Fibroblast of upper back skin (primary cell): ENCODE data around the gene PRR36.
A peak's percentile ranks its signal among the peaks of the same experiment; 100 is the strongest.
"Not testable (repeated sequence)": the region's sequence is repeated elsewhere in the genome, so short reads cannot be mapped to it uniquely, and the experiment has no call there.

ENCODE experiments used
- DNase-seq: peaks from one replicate; pipeline ENCODE4 v3.0.0-alpha.2; 2013

The PRR36 gene

DNA sequence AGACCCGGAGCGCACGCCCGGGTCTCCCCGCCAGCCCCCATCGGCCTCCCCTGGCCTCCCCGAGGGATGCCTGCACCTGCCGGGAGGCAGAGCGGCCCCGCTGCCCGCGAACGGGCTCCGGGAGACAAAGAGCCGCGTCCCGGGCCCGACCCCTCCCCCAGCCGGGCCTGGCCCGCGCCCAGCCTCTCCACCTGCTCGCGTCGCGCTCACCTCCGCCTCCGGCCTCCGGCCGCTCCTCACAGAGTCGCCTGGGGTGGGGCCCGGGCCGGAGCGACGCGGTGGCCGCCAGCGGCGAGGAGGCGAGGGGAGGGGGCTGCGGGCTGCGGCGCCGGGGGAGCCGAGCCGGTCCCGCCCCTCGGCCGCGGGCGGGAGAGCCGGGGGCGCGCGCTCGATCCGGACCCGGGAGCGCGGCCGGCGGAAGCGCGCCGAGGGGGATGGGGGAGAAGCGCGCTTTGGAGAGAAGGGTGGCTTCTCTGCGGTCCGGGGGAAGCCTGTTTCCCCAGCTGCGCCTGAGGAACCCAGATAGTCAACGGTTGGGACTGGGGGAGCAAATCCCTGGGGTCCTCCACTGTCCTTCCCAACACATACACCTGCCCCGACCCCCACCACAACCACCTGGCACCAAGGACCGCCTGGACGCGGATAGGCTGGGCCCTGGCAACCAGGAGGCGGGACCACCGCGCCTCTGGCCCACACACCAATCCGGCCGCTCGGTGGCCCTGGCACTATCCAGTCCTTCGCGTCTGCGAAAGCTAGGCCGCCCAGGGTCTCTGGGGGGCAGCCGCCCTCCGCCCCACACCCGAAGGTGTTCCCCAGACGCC is at the start of gene PRR36:
Gene PRR36 (minus strand): TSS at position 315 of the 821 bp plus-strand sequence. CDS start 701 bp downstream, outside the sequence.
- no peak for DNase-seq

DNA sequence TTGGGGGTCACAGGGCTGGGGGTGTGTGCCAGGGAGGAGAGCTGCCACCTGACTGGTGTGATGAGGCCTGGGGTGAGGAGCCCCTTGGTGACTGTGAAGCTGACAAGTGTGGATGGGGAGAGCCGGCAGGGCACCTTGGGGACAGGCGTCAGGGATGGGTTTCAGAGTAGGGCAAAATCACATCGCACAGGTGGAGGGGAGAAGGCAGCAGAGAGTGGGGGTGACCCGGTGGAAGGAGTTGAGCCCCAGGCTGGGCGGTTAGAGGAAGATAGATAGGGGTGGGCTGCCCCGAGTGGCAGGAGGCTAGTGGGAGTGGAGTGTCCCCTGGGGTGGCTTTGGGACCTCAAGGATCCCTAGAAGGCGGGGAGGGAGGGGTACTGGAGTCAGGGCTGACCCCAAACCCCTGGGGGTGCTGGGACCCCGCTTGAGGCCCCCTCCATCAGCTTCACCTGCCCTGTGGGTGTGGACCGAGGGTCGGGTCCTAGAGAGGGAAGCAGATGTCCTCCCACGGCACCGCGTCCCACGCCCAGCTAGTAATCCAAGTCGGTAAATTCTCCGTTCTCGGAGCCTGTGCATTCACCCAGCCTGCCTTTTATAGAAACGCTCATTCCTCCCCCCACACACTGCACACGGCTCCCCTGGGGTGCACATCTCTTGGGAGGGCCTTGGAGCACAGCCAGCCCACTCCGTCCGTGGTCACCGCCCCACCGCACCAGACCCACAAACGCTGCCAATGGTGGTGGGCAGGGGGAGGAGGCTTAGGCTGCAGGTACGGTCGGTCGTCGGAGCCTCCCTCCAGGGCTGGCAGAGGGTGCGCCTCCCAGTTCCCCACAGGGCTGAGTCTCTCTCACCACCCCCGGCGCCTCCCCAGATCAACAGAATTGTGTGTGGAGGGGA is 49.4 kb upstream of the PRR36 start:
- no peak for DNase-seq

DNA sequence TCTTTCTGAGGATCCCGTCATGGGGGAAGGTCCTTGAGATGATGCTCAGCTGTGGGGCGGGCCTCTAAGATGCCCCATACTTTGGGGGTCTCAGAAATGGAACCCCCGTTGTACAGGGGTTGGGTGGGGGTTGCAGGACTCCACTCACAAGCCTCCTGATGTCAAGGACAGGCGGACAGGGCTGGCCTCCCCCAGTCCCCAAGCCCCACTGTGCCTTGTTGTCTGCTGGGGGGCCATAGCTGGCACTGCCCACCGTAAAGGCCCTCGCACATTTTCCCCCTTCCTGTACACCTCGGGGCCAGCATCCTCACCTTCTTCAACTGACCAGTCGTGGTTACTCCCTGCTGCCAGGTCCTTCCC is 48.6 kb upstream of the PRR36 start:
- no peak for DNase-seq

DNA sequence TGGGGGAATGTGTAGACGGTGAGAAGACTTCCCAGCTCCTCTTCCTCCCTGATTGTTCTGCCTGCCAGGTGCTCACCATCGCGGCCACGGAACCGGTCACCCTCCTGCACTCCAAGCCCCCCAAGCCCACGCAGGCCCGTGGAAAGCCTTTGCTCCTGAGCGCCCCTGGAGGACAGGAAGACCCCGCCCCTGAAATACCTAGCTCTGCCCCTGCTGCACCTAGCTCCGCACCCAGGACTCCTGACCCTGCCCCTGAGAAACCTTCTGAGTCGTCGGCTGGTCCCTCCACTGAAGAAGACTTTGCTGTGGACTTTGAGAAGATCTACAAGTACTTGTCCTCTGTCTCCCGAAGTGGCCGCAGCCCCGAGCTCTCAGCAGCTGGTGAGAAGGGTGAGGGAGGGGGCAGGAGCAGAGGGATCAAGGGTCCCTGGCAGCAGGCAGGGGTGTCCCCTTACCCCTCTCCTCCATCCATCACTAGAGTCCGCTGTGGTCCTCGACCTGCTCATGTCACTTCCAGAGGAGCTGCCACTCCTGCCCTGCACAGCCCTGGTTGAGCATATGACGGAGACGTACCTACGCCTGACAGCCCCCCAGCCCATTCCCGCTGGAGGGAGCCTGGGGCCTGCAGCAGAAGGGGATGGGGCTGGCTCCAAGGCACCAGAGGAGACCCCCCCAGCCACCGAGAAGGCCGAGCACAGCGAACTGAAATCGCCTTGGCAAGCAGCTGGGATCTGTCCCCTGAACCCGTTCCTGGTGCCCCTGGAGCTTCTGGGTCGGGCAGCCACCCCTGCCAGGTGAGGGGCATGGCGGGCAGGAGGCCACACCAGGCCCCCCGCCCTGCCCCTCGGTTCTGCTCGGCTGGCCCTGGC is 48.0 kb upstream of the PRR36 start:
- no peak for DNase-seq

- no peak for DNase-seq
These were observed 47.2 kb upstream of the PRR36 start for GRCh38 chr19:7921302-7921966.

GRCh38 chr19:7920519-7921301 is 46.5 kb upstream of the PRR36 start:
- DNase-seq, result peak; percentile 95

DNA sequence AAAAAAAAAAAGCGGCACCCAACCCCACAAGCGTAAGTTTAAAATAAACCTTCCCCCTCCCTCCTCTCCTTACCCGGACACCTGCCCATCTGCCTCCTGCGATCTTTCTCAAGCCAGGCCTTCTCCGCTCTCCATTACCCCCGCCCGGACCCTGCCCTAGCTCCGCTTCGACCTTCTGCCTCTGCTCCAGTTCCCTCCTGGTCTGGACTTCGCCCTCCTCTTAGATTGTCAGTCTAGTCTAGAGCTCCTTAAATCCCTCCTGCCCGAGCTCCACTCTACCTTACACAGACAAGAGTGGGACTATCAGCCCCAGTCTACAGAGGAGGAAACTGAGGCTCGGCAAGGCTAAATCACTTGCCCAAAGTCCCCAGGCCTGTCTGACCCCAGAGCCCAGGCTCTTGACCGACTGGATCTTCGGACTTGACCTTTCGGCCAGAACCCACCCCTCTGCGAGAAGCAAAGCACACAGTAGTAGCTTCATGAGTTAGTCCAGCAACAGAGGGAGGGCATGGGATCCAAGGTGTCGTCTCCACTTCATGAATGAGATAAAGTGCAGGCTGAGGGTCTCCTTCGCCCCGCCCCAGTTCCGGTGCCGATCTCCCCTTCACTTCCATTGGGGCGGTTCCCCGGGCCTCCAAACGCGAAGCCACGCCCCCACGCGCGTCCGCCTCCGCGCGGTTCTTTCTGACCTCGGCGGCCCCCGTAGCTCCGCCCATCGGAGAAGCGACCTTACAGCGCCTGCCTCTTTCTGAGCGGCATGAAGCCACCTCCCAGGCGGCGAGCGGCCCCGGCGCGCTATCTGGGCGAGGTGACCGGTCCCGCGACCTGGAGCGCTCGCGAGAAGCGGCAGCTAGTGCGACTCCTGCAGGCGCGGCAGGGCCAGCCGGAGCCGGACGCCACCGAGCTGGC is 45.7 kb upstream of the PRR36 start, which contains the start of gene SNAPC2:
Gene SNAPC2 (plus strand): TSS at position 729 of the 909 bp plus-strand sequence. CDS start 29 bp downstream, at position 758.
- peak; percentile 94 for DNase-seq

GRCh38 chr19:7918615-7919421 is 44.6 kb upstream of the PRR36 start:
- no peak for DNase-seq

DNA sequence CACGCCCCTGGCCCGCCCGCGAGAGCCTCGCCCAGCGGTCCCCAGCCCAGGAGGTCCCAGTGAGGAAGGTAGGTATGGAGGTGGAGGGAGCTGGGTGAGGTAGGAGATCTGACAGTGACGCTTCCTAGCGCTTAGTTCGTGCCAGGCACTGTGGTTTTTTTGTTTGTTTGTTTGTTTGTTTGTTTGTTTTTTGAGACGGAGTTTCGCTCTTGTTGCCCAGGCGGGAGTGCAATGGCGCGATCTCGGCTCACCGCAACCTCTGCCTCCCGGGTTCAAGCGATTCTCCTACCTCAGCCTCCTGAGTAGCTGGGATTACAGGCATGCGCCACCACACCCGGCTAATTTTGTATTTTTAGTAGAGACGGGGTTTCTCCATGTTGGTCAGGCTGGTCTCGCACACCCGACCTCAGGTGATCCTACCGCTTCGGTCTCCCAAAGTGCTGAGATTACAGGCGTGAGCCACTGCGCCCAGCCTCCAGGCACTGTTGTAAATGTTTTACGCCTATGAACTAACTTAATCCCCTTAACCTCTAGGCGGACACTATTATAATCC is 43.9 kb upstream of the PRR36 start:
- DNase-seq, result not testable (repeated sequence)

- DNase-seq, result peak; percentile 36
These were observed 43.3 kb upstream of the PRR36 start for GRCh38 chr19:7917267-7918061.

- DNase-seq, result no peak
These were observed 42.7 kb upstream of the PRR36 start for GRCh38 chr19:7916955-7917266.

GRCh38 chr19:7916103-7916954 is 42.1 kb upstream of the PRR36 start:
- no peak for DNase-seq

DNA sequence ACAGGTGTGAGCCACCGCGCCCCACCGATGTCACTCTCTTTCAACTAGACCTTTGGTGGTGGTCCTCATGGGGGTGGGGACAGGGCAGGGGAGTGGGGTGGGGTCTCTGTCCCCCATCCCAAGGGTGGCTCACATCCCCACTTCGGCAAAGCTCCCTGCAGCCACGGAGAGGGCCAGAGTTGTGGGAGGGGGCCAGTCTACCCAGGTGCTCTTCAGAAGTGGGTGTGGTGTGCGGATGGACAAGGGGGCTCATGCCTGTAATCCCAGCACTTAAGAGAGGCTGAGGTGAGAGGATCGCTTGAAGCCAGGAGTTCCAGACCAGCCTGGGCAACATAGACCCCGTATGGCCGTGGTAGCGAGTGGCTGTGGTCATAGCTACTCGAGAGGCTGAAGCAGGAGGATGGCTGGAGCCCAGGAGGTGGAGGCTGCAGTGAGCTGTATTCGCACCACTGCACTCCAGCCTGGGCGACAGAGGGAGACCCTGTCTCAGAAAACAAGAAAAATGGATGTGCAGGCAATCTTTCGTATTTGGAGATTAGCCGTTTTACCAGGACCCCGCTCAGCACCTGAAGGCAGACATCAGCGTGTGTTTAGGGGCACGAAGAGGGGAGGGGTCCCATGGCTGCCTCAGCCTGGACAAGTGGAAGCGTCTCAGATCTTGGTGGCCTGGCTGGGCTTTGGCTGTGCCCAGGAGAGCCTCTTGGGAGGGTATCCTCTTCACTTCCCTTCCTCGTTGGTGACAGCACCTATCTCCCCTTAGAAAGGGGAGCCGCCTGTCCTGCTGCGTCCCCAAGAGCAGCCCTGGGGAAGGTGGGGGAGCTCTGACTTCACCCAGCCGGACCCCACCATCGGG is 41.3 kb upstream of the PRR36 start:
- DNase-seq, result no peak

DNA sequence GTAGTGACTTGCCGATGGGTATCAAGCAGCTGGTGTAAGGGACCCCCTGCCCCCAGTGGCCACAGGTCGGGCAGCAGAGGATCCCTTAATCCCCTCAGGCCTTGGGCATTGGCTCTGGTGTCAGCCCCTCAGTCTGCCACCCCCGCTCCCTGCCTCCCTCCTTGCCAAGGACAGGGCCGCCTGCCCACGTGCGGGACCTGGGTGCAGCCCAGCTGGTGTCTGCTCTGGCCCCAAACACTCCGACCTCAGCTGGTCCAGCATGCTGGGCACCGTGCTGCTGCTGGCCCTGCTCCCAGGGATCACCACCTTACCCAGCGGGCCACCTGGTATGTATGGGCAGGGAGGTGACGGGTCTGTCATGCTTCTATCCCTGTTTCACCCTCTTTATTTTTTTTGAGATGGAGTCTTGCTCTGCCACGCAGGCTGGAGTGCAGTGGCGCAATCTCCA is 40.4 kb upstream of the PRR36 start, which contains the start of gene TGFBR3L:
Gene TGFBR3L (plus strand): TSS at position 233 of the 448 bp plus-strand sequence.
- no peak for DNase-seq

DNA sequence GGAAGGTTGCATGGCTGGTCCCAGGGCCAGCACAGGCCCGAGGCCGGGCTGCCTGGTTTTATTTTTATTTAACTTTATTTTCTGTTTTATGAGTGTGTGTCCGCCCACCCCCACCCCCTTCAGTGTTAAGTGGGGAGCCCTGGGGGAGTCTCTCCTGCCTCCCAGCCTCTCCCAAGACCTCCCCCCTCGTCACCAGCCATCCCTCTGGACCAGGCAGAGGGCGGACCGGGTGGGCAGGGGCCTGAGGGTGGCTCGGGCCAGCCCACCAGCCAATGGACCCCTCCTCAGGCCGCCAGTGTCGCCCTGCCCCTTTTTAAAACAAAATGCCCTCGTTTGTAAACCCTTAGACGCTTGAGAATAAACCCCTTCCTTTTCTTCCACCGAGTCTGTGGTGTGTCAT is 39.9 kb upstream of the PRR36 start:
- DNase-seq, result no peak

DNA sequence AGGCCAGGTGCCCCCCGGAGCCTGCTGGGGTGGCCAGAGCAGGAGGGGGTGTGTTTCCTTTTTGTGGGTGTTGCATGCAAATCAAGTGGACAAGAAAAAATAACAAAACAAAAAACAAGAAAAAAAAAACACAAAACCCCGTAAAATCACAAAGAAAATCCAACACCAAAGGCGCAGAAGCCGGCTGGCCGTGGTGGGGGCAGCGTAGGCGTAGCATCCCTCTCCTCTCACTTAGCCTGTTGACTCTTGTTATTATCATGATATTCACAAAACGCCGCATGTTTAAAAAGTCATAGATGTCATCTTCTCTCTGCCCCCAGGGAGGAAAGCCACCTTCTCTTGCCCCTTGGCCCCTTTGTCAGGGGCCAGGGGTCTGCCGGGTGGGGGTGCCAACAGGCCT is 39.5 kb upstream of the PRR36 start:
- no peak for DNase-seq
